HG02610 (cell line): Measurements from ENCODE around the gene BANK1.

ENCODE experiments used
- ATAC-seq: cut with Tn5 transposase; IDR thresholded peaks from one replicate; pipeline ENCODE4 v1.9.1; 2021; ENCODE audit warnings: mild to moderate bottlenecking, moderate library complexity; ENCODE audit not compliant: unreplicated experiment

The BANK1 gene

GRCh38 chr4:102103368-102103767, 312.8 kb downstream of the BANK1 start:
- no peak for ATAC-seq

DNA sequence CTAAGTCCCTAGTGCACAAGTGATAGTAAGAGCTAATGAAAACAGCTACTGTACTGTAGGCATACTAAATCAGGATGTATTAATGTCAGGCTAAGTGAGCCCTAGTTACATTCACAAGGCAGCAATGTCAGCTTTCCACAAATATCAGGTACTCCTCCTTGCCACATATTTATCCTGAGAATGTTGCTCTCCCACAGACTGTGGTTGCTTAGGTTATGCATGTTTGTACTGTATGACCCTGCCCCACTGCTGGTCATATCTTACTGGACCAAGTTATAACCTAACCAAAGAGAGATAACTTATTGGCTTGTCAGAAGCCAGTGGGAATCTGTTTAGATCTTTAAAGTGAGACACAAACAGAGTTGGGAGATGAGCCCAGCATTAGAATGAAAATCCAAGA, 313.7 kb downstream of the BANK1 start:
- ATAC-seq, result no peak

DNA sequence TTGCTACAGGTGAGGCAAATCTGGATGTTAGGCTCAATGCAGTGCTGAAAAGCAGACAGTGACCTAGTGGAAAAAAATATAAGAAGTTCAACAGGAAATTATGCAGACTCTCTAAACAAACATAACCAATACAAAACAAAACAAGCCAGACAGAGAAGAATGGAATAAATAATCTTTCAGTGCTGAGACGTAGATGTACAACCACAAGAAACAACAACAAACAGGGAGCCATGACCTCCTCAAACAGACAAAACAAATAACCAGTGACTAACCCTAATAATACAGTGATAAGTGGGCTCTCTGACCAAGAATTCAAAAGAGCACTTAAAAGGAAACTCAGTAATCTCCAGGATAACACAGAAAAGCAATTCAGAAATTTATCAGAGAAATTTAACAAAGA, 315.5 kb downstream of the BANK1 start:
- no peak for ATAC-seq

DNA sequence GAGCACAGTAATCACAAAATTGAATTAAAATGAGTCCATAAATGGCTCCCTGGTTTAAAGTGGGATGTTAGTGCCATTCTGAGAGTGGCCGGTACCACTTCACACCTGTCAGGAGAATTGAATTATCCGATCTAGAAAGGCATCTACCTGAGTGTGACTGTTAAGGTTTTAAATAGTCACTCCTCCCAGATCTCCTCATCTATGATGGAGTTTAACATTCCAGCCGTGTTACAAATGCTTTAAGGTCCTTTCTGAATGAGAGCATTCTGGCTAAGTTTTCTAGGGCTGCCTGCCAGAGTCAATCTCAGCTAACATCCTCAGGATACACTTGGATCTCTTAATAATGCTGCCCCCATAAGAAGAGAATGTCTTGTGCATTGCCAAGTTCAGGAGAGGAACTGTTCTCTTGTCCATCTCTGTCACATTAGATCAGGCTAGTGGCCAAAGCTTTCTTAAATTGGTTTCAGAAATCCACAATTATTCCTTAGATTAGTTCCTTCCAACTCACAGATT, 323.6 kb downstream of the BANK1 start:
- ATAC-seq, result no peak

DNA sequence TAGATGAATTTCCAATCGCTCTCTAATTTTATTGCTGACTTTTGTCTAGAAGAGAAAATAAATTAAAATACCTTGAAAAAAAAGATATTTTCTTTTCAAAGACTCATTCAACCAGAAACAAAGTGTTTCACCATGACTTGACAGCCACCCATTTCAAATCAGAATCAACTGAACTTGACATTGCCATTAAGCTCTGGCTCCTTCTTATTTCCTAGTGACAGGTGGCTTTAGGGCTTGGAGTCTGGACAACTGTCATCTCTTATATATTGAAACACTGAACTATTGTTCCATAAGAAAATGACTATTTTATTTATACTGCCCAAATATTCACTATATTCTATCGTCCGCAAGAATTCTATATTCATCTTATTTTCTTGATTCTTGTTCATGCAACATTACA, 325.6 kb downstream of the BANK1 start:
- no peak for ATAC-seq

DNA sequence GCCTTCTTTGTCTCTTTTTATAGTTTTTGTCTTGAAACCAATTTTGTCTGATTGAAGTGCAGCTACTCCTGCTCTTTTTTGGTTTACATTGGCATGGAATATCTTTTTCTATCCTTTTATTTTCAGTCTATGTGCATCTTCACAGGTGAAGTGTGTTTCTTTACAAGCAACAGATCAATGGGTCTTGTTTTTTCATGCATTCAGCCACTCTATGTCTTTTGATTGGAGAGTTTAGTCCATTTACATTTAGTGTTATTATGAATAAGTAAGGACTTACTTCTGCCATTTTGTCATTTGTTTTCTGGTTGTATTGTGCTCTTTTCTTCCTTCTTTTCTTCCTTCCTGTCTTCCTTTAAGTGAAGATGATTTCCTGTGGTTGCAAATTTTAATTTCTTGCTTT, 330.3 kb downstream of the BANK1 start:
- no peak for ATAC-seq
